Aorta (tissue), 5 donors: Measurements from ENCODE around the gene A4GNT. TPM values are rescaled to one million over a fixed set of nuclear protein-coding genes. Genes with fewer than 3 reads are reported as not detected.

Experiments
- ATAC-seq: fragments of 200-7000 bp; cut with Tn5 transposase; one replicate; pipeline ENCODE4 v1.9.1; 2022; ENCODE audit warnings: moderate library complexity; ENCODE audit not compliant: low FRiP score
- DNase-seq, 2 donors: peaks; one replicate each; pipeline ENCODE4 v3.0.0-alpha.2; 2020
- H3K27ac ChIP-seq, 2 donors: one replicate each; pipeline ENCODE4 v1.5.1; 2013; ENCODE audit warnings: low read length in 2 of 2, mild to moderate bottlenecking in 2 of 2, moderate library complexity in 2 of 2, control low read depth in 1 of 2, inconsistent platforms in 1 of 2, low read depth in 1 of 2
- H3K27me3 ChIP-seq, 2 donors: one replicate each; pipeline ENCODE4 v1.6.1; 2013; ENCODE audit warnings: control low read depth in 1 of 2, low read length in 1 of 2, mild to moderate bottlenecking in 1 of 2, moderate library complexity in 1 of 2; ENCODE audit not compliant: insufficient read depth in 2 of 2, control insufficient read depth in 1 of 2
- H3K36me3 ChIP-seq, 2 donors: one replicate each; pipeline ENCODE4 v1.6.1; 2013; ENCODE audit warnings: control low read depth in 1 of 2, low read length in 1 of 2, mild to moderate bottlenecking in 1 of 2; ENCODE audit not compliant: insufficient read depth in 2 of 2, control insufficient read depth in 1 of 2
- H3K4me1 ChIP-seq, 2 donors: one replicate each; pipeline ENCODE4 v1.6.1; 2013; ENCODE audit warnings: low read length in 2 of 2, control low read depth in 1 of 2, mild to moderate bottlenecking in 1 of 2, moderate library complexity in 1 of 2; ENCODE audit not compliant: insufficient read depth in 2 of 2, control insufficient read depth in 1 of 2
- H3K4me3 ChIP-seq, 2 donors: one replicate each; pipeline ENCODE4 v1.5.1; 2013; ENCODE audit warnings: low read length in 2 of 2, control low read depth in 1 of 2, mild to moderate bottlenecking in 1 of 2
- H3K9me3 ChIP-seq: one replicate; pipeline ENCODE4 v1.6.1; 2013; ENCODE audit warnings: mild to moderate bottlenecking, low read length; ENCODE audit not compliant: control insufficient read depth
- WGBS, 2 donors: extraction: QIAGEN DNeasy Blood & Tissue Kit; methylation state at CpG; one replicate each; pipeline ENCODE4 v1.1.7; 2013; 5-methylcytosine and 5-hydroxymethylcytosine counted together
- intact Hi-C, 2 donors: fragments of 100-400 bp; cut with DNase I; formaldehyde crosslinking; loops; one replicate each; pipeline versions ENCODE4 v1.14.2 to v1.15.0; 2022
- long read RNA-seq, 2 donors: library from polyadenylated mRNA; unstranded; transcript quantifications; one replicate each; pipeline ENCODE4 v2.0.0, GENCODE V29; 2020 to 2021
- polyA plus RNA-seq, 2 donors: library from polyadenylated mRNA; stranded (reverse); fragments of 200-250 nt; gene quantifications; one replicate each; pipeline ENCODE4 v1.2.3, GENCODE V29; 2013
- total RNA-seq, 2 donors: library from RNA; stranded (reverse); fragmentation: NEBNext Ultra II Directional; extraction: Animal tissue kit (Norgen Biotek cat#: 25700); gene quantifications; one replicate each; pipeline ENCODE4 v1.2.1, GENCODE V29; 2021
- donor health status: healthy with polysubstance abuse.
- donor health status: Bipolar disorder and iron deficiency.
- donor health status: DM: no; HTN: no; CAD: no.
- donor health status: DM: no; HTN: no; CAD: no.
- donor health status: DM: yes; HTN: yes; CAD: no.

Gene A4GNT
- total RNA-seq (not detected), polyA plus RNA-seq (not detected)
- long read RNA-seq, donor 1: 0 reads
- long read RNA-seq, donor 2: 0 reads

DNA sequence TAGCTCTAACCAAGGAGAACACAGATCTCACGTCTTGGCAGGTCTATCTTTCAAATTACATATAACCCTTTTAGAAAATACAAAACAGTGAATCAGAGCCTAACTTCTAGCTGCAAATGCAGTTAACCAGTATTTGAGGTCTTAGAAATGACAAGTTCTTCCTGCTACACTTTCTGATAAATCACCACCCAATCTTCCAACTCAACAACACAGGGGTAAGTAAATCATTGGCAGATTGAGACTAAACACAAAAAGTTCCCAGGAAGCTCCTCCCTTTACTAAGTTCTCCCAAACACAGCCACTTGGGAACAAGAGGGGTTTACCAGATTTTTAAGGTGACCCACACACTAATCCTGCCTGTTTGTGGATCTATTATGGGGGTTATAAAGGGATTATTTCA lies at the start of gene A4GNT:
TSS of gene A4GNT (minus strand) at position 152 of the 400 bp plus-strand sequence. CDS start 1,134 bp downstream, outside the sequence.
- Histone ChIP-seq H3K9me3 (no peaks in the 10 kb centered on the region), H3K27me3 (no peaks in the 10 kb centered on the region), H3K36me3 (no peaks in the 10 kb centered on the region), H3K4me3 (no peak within 1 kb of the TSS), H3K27ac (no peak within 1 kb of the TSS), H3K4me1 (peaks cover 0 to 2% of the 10 kb centered on the region in 2 donors)
- 68 to 72% methylated on average over 1 of the region's 1 CpG for WGBS, 2 donors
- intact Hi-C loops: no loop called here
- ATAC-seq: no peak
- no peak for DNase-seq

DNA sequence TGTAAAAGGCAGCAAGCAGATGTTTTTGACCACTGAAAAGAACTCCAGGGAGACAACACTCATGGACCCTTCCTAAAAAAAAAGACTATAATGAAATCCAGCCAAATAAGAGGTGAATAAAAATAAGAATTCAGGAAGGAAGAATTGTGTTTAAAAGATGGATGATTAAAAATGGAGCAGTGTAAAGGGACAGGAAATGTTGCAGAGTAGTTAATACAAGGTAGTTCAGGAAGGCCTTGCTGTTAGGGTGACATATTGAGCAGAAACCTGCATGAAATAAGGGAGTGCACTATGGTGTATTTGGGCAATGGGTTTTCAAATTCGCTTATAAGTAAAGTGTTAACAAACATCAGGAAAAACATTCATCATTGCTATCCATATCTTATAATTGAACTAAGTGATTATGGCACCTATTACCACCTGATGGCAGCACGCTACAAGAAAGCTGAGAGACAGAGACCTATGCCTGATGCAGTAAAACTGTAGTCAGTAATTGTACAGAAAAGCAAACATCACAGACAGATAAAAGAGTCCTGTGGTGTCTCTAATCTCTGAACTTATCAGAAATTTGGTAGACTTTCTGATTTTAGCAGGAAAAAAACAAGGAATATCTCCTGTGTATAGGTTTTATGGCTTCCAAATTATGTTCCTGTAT lies 48.3 kb upstream of the A4GNT start:
- no peaks in the 10 kb centered on the region for H3K27me3 ChIP-seq
- no peaks in the 10 kb centered on the region for H3K9me3 ChIP-seq
- 28 to 38% methylated on average over 2 of the region's 2 CpGs for WGBS, 2 donors
- intact Hi-C loops: no loop called here
- no peak for ATAC-seq
- H3K4me3 ChIP-seq: no peak overlapping the region
- no peak overlapping the region for H3K27ac ChIP-seq
- no peaks in the 10 kb centered on the region for H3K36me3 ChIP-seq
- no peak for DNase-seq
- no peaks in the 10 kb centered on the region for H3K4me1 ChIP-seq

DNA sequence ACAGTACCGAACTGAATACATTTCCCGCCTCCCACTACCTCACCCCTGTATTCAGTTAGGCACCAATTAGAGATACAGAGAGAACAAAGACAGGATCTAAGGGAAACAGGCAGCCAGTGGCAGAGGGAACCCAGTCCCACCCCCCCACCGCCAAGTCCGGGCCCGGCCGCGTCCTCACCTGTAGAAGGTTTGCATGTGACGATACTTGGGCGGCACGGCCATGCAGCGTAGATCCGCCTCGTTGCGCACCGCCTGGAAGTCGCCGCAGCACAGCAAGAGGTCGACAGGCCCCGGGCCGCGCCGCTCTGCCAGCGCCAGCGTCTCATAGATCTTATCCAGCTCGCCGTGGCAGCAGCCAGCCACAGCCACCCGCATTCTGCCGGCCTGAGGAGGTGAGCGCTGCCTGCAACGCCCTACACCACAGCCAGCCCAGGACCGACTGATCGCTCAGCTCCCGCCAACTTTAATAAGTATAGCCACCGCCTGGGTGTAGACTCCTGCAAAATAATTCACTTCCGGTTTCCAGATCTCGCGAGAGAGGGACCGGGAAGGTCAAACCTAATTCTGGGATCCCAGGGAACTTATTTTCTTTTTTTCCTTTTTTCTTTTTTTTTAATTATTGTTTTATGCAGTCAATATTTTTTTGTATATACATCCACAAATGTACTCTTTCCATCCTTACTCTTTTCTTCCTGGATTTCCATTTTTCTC lies 42.4 kb upstream of the A4GNT start, which contains the start of gene DBR1:
TSS of gene DBR1 (minus strand) at position 501 of the 711 bp plus-strand sequence. CDS start at position 375, 126 bp downstream.
- WGBS, 2 donors: 0 to 1% methylated on average over 38 of the region's 38 CpGs
- intact Hi-C loops: loop anchor here in 1 of 2 donors (10.0 kb wide), 1 partner anchor 60 kb away; the partner anchor contains the start of gene DZIP1L

DNA sequence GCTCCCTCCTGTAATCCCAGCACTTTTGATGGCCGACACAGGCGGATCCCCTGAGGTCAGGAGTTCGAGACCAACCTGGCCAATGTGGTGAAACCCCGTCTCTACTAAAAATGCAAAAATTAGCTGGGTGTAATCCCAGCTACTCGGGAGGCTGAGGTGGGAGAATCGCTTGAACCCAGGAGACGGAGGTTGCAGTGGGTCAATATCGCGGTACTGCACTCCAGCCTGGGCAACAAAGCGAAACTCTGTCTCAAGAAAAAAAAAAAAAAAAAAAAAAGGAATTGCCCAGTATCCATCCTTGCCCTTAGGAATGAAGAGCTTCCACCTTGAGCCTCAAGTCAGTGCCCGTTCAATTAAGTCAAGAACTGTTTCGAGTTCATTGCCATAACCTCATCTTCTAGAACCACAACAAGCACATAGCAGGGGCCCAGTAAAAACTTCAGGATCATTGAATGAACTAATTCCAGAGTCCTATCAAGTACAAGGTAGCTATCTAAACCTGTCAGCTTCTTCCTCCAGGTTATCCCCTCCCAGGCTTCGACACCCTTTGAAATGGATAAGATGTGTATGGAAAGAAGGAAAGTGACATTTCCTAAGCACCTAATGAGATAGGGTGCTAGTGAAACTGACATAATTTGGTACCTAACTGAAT lies 41.7 kb upstream of the A4GNT start:
- no peaks in the 10 kb centered on the region for H3K27me3 ChIP-seq
- intact Hi-C loops: loop anchor here in 1 of 2 donors (10.0 kb wide), 1 partner anchor 59 kb away; the partner anchor contains the start of gene DZIP1L
- H3K36me3 ChIP-seq: no peaks in the 10 kb centered on the region
- no peak overlapping the region for H3K27ac ChIP-seq
- ATAC-seq: no peak
- peak overlapping the region; percentile 13 to 64 for H3K4me3 ChIP-seq
- H3K9me3 ChIP-seq: no peaks in the 10 kb centered on the region
- 65 to 67% methylated on average over 13 of the region's 13 CpGs for WGBS, 2 donors
- peaks cover 0 to 3% of the 10 kb centered on the region in 2 donors for H3K4me1 ChIP-seq
- no peak for DNase-seq

More for the DNA sequence above, 42.4 kb upstream of the A4GNT start, which contains the start of gene DBR1:
- peak; percentile 78 to 88 for DNase-seq
- peak; percentile 95 for ATAC-seq
- Histone ChIP-seq H3K4me3 (peak within 1 kb of the TSS; percentile 13 to 64), H3K27me3 (no peaks in the 10 kb centered on the region), H3K4me1 (peaks cover 0 to 3% of the 10 kb centered on the region in 2 donors), H3K36me3 (no peaks in the 10 kb centered on the region), H3K9me3 (no peaks in the 10 kb centered on the region), H3K27ac (peak within 1 kb of the TSS in 1 of 2 donors; percentile 34)

DNA sequence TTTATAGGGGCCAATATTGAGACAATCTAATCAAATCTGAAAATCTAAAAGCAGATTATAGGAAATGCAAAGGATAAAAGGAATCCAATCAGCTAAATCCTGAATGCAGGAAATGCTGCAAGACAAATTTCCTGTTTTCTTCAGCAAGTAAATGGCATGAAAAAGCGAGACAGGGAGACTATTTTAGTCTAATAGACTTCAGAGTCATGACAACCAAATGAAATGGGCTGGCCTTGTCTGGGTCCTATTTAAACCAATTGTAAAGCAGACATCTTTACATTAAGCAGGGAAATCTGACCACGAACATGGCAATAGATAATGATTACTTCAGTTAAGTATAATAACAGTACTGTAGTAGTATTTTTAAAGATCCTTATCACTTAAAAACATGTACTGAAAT lies 40.4 kb upstream of the A4GNT start:
- 68 to 76% methylated on average over 2 of the region's 2 CpGs for WGBS, 2 donors
- Histone ChIP-seq H3K4me1 (peaks cover 0 to 3% of the 10 kb centered on the region in 2 donors), H3K9me3 (no peaks in the 10 kb centered on the region), H3K36me3 (no peaks in the 10 kb centered on the region), H3K27me3 (no peaks in the 10 kb centered on the region), H3K27ac (no peak overlapping the region), H3K4me3 (no peak overlapping the region)
- intact Hi-C loops: loop anchor here in 1 of 2 donors (10.0 kb wide), 1 partner anchor 58 kb away; the partner anchor contains the start of gene DZIP1L
- no peak for ATAC-seq
- DNase-seq: no peak

DNA sequence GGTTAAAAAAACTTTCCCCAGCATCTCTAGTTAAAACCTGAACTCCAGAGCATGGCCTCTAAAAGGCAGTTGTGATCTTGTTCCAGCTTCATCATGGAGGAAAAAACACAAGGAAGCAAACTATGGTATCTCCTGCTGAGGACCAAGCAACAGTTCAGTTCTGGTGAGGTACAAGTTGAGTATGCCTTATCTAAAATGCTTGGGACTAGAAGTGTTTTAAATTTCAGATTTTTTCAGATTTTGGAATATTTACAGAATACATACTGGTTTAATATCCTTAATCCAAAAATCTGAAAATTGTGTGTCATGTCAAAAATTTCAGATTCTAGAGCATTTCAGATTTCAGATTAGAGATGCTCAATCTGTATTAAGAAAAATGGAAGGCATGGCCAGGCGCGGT lies 32.9 kb upstream of the A4GNT start:
- DNase-seq: no peak
- Histone ChIP-seq H3K27me3 (no peaks in the 10 kb centered on the region), H3K27ac (no peak overlapping the region), H3K36me3 (peaks cover 3 to 9% of the 10 kb centered on the region in 2 donors), H3K4me3 (no peak overlapping the region), H3K9me3 (no peaks in the 10 kb centered on the region), H3K4me1 (no peaks in the 10 kb centered on the region)
- no peak for ATAC-seq
- 97 to 100% methylated on average over 2 of the region's 2 CpGs for WGBS, 2 donors
- intact Hi-C loops: no loop called here

DNA sequence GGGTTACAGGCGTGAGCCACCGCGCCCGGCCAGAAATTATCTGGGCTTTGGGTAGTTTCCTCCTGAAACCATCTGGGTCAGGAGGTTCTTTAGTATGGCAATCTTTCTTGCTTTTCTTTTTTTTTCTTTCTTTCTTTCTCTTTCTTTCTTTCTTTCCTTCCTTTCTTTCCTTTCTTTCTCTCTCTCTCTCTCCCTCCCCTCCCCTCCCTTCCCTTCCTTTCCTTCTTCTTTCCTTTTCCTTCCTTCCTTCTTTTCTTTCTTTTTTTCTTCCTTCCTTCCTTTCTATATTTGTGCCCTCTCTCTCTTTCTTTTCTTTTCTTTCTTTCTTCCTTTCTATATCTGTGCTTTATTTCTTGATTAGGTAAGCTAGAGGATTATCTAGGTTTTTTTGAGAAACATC lies 25.6 kb upstream of the A4GNT start:
- Histone ChIP-seq H3K27me3 (no peaks in the 10 kb centered on the region), H3K4me3 (no peak overlapping the region), H3K9me3 (no peaks in the 10 kb centered on the region), H3K27ac (no peak overlapping the region), H3K4me1 (no peaks in the 10 kb centered on the region), H3K36me3 (peaks cover 0 to 2% of the 10 kb centered on the region in 2 donors)
- no peak for DNase-seq
- intact Hi-C loops: no loop called here
- 95 to 97% methylated on average over 4 of the region's 4 CpGs for WGBS, 2 donors
- no peak for ATAC-seq

DNA sequence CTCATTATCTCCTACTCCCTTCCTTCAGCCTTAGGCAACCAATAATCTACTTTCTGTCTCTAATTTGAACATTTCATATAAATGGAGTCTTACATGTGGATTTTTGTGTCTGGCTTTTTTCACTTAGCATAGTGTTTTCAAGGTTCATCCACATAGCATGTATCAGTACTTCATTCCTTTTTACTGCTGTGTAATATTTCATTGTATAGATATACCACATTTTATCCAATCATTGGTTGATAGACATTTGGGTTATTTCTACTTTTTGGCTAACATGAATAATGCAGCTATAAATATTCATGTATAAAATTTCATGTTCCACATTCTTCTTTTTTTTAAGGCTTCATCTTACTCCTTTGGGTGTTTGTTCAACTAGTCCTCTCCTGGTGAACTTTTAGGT lies 22.3 kb upstream of the A4GNT start:
- H3K36me3 ChIP-seq: no peaks in the 10 kb centered on the region
- H3K9me3 ChIP-seq: no peaks in the 10 kb centered on the region
- DNase-seq (no peak), ATAC-seq (no peak)
- no peak overlapping the region for H3K27ac ChIP-seq
- intact Hi-C loops: no loop called here
- H3K4me1 ChIP-seq: no peaks in the 10 kb centered on the region
- no peaks in the 10 kb centered on the region for H3K27me3 ChIP-seq
- H3K4me3 ChIP-seq: no peak overlapping the region
